Fibroblast of mammary gland (primary cell): ENCODE results near the gene HDLBP.

ENCODE experiments used
- DNase-seq: peaks from one replicate; pipeline ENCODE4 v3.0.0-alpha.2; 2010; ENCODE audit warnings: low read depth
- H3K4me3 ChIP-seq: 2 replicates; pipeline ENCODE4 v1.5.1; 2011; ENCODE audit warnings: low read depth, mild to moderate bottlenecking, low read length, moderate library complexity; ENCODE audit not compliant: control insufficient read depth
- CTCF ChIP-seq: conservative IDR thresholded peaks from 2 replicates; pipeline ENCODE4 v1.5.1; 2011; ENCODE audit warnings: low read depth, low read length, inconsistent platforms; ENCODE audit not compliant: control insufficient read depth, insufficient read depth

HDLBP gene

GRCh38 chr2:241215421-241215820 is 100.1 kb downstream of the HDLBP start:
- no peak for DNase-seq
- H3K4me3 ChIP-seq = no peak overlapping the region
- TF ChIP-seq CTCF = no peak

- no peak for DNase-seq
- no peak for TF ChIP-seq CTCF
- H3K4me3 ChIP-seq = no peak overlapping the region
Measured at GRCh38 chr2:241214766-241215165, 100.7 kb downstream of the HDLBP start.

- DNase-seq = no peak
- TF ChIP-seq CTCF = no peak
- no peak overlapping the region for H3K4me3 ChIP-seq
Measured at GRCh38 chr2:241214209-241214608, 101.3 kb downstream of the HDLBP start.

- no peak for DNase-seq
- no peak for TF ChIP-seq CTCF
- no peak overlapping the region for H3K4me3 ChIP-seq
Measured at GRCh38 chr2:241213567-241213966, 101.9 kb downstream of the HDLBP start.

DNA sequence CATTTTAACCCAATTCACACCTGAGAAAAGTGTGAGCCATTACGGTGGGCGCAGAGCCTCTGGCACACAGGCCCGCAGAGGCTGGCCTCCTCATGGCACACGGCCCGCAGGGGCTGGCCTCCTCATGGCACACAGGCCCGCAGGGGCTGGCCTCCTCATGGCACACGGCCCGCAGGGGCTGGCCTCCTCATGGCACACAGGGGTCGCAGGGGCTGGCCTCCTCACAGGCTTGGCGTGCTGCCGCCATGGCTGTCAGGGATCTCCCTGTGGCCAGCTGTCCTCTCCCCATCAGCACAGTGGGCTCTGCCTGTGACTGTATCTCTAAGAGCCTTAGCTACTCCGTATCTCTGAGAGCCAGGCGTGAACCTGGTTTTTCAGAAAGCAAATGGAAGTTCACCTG is 102.4 kb downstream of the HDLBP start:
- TF ChIP-seq CTCF = no peak
- no peak for DNase-seq
- no peak overlapping the region for H3K4me3 ChIP-seq

GRCh38 chr2:241211276-241211675 is 104.2 kb downstream of the HDLBP start:
- TF ChIP-seq CTCF = no peak
- no peak for DNase-seq
- no peak overlapping the region for H3K4me3 ChIP-seq

GRCh38 chr2:241209271-241209670 is 106.2 kb downstream of the HDLBP start:
- no peak for TF ChIP-seq CTCF
- no peak overlapping the region for H3K4me3 ChIP-seq
- no peak for DNase-seq
